GM23248 (cell line): ENCODE data around the gene CEP95.
"Not testable (repeated sequence)": the region's sequence is repeated elsewhere in the genome, so short reads cannot be mapped to it uniquely, and the experiment has no call there.

Source experiments
- EZH2 ChIP-seq: fragments of 200-600 bp; sonication (generic); IDR thresholded peaks from 2 replicates; pipeline ENCODE4 v1.6.1; 2018; ENCODE audit warnings: antibody characterized with exemption, mild to moderate bottlenecking; ENCODE audit not compliant: insufficient read depth, poor library complexity, severe bottlenecking
- EZH2phosphoT487 ChIP-seq: fragments of 200-600 bp; sonication (generic); IDR thresholded peaks from 2 replicates; pipeline ENCODE4 v1.6.1; 2018; ENCODE audit warnings: antibody characterized with exemption, moderate library complexity, mild to moderate bottlenecking, low read depth; ENCODE audit not compliant: insufficient read depth

DNA sequence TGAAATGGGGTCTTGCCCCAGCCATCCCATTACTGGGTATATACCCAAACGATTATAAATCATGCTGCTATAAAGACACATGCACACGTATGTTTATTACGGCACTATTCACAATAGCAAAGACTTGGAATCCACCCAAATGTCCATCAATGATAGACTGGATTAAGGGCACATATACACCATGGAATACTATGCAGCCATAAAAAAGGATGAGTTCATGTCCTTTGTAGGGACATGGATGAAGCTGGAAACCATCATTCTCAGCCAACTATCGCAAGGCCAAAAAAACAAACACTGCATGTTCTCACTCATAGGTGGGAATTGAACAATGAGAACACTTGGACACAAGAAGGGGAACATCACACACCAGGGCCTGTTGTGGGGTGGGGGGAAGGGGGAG is 70.2 kb downstream of the CEP95 start:
- not testable (repeated sequence) for TF ChIP-seq EZH2phosphoT487, EZH2
